CD1c-positive myeloid dendritic cell (primary cell): ENCODE data around the gene PACS2.

ENCODE experiments used
- DNase-seq: peaks from one replicate; pipeline ENCODE4 v3.0.0-alpha.2; 2016; ENCODE audit errors: extremely low spot score

Gene PACS2

GRCh38 chr14:105368910-105369652, 54.5 kb downstream of the PACS2 start:
- DNase-seq: no peak

- no peak for DNase-seq
Measured at GRCh38 chr14:105369653-105370040, 55.1 kb downstream of the PACS2 start.

DNA sequence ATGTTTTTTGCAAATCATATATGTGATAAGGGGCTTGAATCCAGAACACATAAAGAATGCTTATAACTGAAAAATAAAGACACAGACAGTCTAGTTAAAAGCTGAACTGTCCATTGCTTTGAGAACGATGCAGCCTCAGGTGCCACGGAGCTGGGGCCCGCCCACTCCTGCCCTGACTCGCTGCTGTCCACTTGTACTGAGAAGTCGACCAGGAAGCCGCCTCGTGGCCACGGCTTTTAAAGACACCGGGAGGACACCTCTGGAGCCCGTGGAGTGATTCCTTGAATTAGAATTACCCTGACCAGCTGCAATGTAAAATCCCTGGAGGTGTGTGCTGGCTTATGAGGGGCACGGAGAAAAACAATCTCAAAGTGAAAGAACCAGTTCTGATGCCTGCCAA, 59.8 kb downstream of the PACS2 start:
- no peak for DNase-seq

- DNase-seq: peak; percentile 89
Measured at GRCh38 chr14:105375635-105376057, 61.1 kb downstream of the PACS2 start.

GRCh38 chr14:105376521-105377440, 62.2 kb downstream of the PACS2 start:
- DNase-seq: no peak

- DNase-seq: no peak
Measured at GRCh38 chr14:105377555-105378182, 63.1 kb downstream of the PACS2 start.

GRCh38 chr14:105378199-105378598, 63.7 kb downstream of the PACS2 start:
- DNase-seq: no peak

GRCh38 chr14:105378873-105379685, 64.5 kb downstream of the PACS2 start:
- no peak for DNase-seq

DNA sequence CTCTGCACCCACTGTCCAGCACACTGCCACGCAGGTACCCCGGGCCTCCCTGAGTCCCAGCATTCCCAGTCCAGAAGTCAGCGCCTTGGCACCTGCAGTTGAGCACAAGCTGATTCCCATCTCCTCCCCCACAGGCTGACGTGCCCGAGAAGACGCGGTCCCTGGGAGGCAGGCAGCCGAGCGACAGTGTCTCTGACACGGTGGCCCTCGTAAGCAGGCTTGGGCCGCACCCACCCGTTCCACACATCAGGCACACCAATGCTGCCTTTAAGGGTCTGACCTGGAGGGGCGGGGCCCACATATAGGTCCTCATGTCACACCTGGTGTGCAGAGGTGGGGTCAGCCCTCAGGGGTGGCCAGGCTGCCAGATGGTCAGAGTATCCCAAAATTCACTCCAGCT, 65.4 kb downstream of the PACS2 start:
- DNase-seq: no peak

DNA sequence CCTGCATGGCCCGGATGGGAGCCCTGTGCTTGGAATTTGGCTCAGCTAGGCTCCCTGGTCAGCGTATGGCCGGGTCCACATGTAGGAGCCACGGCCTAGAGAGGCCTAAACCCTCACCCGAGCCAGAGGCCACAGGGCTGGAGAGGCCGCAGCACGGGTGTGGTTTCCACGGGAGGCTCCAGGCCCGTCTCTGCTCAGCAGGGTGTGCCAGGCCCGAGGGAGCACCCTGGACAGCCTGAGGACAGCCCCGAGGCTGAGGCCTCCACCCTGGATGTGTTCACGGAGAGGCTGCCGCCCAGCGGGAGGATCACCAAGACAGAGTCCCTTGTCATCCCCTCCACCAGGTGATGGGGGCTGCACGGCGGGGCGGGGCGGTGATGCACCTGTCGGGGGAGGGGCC, 66.2 kb downstream of the PACS2 start:
- no peak for DNase-seq

GRCh38 chr14:105381446-105382342, 67.1 kb downstream of the PACS2 start:
- no peak for DNase-seq

DNA sequence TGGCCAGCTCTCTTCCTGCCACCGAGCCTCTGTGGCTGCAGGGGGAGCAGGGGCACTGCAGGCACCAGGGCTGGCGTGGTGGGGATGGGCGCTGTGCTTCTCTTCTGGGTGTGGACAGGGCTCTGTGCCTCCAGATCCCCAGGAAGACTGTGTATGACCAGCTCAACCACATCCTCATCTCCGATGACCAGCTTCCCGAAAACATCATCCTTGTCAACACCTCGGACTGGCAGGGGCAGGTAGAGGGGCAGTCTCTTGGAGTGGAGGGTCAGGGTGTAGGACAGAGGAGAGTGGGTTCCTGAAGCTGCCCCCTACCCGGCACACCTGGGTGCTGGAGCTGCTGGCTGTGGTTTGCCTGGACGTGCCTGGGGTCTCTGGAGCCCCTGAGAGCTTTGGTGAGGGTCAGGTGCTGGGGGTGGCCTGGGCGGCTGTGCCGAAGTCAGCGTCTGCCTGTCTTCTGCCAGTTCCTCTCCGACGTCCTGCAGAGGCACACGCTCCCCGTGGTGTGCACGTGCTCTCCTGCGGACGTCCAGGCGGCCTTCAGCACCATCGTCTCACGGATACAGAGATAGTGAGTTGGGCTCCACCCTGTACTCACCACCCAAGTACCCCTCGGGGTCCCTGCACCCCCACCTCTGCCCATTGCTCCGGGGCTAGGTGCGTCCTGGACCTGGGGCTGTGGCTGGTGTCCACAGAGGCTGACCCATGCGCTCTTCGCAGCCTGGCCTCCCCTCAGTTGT, 68.0 kb downstream of the PACS2 start:
- no peak for DNase-seq

DNA sequence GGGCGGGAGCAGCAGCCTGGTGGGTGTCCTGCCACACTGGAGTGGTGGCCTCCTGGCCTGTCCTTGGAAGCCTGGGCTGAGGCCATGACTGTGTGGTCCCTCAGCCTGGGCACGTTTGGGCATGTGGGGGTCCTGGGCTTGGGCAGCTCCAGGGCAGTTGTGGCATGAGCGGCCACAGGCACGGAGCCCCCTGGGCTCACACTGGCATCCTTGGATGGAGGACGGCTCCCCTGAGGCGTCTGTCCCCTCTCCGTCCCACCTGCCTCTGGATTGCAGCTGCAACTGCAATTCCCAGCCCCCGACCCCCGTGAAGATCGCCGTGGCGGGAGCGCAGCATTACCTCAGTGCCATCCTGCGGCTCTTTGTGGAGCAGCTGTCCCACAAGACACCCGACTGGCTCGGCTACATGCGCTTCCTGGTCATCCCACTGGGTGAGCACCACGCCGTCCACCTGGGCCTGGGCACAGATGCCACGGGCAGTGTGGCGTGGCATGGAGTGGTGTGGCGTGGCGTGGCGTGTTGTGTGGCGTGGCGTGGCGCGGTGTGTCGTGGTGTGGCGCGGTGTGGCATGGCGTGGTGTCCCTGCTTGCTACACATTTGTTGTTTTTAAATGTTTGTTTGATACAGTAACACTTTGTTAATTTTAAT, 68.7 kb downstream of the PACS2 start:
- no peak for DNase-seq

GRCh38 chr14:105384041-105384557, 69.6 kb downstream of the PACS2 start:
- no peak for DNase-seq

DNA sequence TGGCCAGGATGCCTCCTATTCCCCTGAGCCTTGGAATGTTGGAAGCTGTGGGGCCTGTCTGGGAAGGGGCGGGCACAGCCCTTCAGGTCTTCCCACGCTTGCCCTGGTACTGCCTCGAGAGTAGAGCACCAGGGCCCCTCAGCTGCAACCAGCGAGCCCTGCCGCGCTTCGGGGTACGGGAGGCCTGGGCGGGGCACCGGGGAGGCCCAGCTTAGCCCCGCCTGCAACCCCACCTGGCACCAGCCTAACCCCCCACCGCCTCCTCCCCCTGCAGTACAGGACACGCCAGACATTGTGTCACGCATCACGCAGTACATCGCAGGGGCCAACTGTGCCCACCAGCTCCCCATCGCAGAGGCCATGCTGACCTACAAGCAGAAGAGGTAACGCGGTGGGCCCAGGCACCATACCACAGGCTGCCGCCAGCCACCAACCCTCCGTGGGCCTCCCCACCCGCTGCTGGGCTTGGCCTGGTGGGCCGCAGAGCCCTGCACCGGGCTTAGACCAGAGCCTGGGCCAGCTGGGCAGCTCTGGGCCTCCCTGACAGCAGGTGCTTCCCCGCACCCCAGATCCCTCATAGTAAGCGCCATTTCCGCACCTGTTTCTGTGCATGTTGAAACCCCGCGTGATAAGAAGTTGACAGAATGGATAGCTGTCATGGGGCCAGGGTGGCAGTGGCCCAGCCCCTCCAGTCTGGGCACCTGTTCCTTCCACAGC, 70.2 kb downstream of the PACS2 start:
- no peak for DNase-seq

GRCh38 chr14:105385322-105385637, 70.7 kb downstream of the PACS2 start:
- DNase-seq: no peak

GRCh38 chr14:105385698-105386365, 71.3 kb downstream of the PACS2 start:
- peak; percentile 23 for DNase-seq
